VCaP (cell line): ENCODE results near the gene ATPAF1.

Experiments used
- H3K27ac ChIP-seq: fragments of 450-650 bp; 2 replicates; pipeline ENCODE4 v1.5.1; 2017
- CTCF ChIP-seq: fragments of 450-650 bp; conservative IDR thresholded peaks from 2 replicates; pipeline ENCODE4 v1.5.1; 2017; ENCODE audit warnings: mild to moderate bottlenecking, moderate library complexity

Gene ATPAF1

GRCh38 chr1:46613661-46614603 is 54.2 kb downstream of the ATPAF1 start:
- H3K27ac ChIP-seq, result no peak overlapping the region
- TF ChIP-seq CTCF, result no peak

- no peak for TF ChIP-seq CTCF
- H3K27ac ChIP-seq, result no peak overlapping the region
Measured at GRCh38 chr1:46612937-46613660, 55.1 kb downstream of the ATPAF1 start.

GRCh38 chr1:46611691-46612221 is 56.4 kb downstream of the ATPAF1 start:
- no peak for TF ChIP-seq CTCF
- no peak overlapping the region for H3K27ac ChIP-seq

GRCh38 chr1:46607345-46608130 is 60.6 kb downstream of the ATPAF1 start:
- no peak overlapping the region for H3K27ac ChIP-seq
- no peak for TF ChIP-seq CTCF

GRCh38 chr1:46606255-46606965 is 61.8 kb downstream of the ATPAF1 start:
- TF ChIP-seq CTCF, result no peak
- H3K27ac ChIP-seq, result no peak overlapping the region

GRCh38 chr1:46605232-46605631 is 62.9 kb downstream of the ATPAF1 start:
- H3K27ac ChIP-seq, result peak overlapping the region; percentile 75; the same call in 1 of the 2 replicates
- TF ChIP-seq CTCF, result no peak
